DMS53 (cell line): Measurements from ENCODE around the gene ECEL1.

Experiments
- DNase-seq: peaks from one replicate; lab custom pipeline; 2025; lab: John Stamatoyannopoulos, UW

ECEL1 gene

GRCh38 chr2:232483923-232484627, 3.6 kb downstream of the ECEL1 start:
- no peak for DNase-seq

GRCh38 chr2:232483311-232483922, 4.2 kb downstream of the ECEL1 start:
- DNase-seq, result no peak

GRCh38 chr2:232482301-232483238, 5.1 kb downstream of the ECEL1 start:
- no peak for DNase-seq

- DNase-seq, result no peak
Observed at GRCh38 chr2:232481322-232482140, 6.1 kb downstream of the ECEL1 start.

- peak; percentile 15 for DNase-seq
Observed at GRCh38 chr2:232480201-232481190, 7.1 kb downstream of the ECEL1 start.

GRCh38 chr2:232479341-232480200, 8.1 kb downstream of the ECEL1 start:
- no peak for DNase-seq

- DNase-seq, result no peak
Observed at GRCh38 chr2:232478571-232479340, 8.9 kb downstream of the ECEL1 start.

GRCh38 chr2:232477751-232478510, 9.7 kb downstream of the ECEL1 start:
- no peak for DNase-seq

GRCh38 chr2:232476791-232477190, 10.8 kb downstream of the ECEL1 start:
- DNase-seq, result no peak

- DNase-seq, result no peak
Observed at GRCh38 chr2:232476045-232476444, 11.6 kb downstream of the ECEL1 start.

- peak; percentile 9 for DNase-seq
Observed at GRCh38 chr2:232473467-232473890, 14.2 kb downstream of the ECEL1 start.

GRCh38 chr2:232466221-232466620, 21.4 kb downstream of the ECEL1 start:
- no peak for DNase-seq

GRCh38 chr2:232465061-232465460, 22.6 kb downstream of the ECEL1 start:
- no peak for DNase-seq

- DNase-seq, result no peak
Observed at GRCh38 chr2:232464544-232464885, 23.1 kb downstream of the ECEL1 start.

- DNase-seq, result peak; percentile 7
Observed at GRCh38 chr2:232463701-232464543, 23.7 kb downstream of the ECEL1 start.

GRCh38 chr2:232460171-232460570, 27.5 kb downstream of the ECEL1 start:
- no peak for DNase-seq

GRCh38 chr2:232459419-232460035, 28.1 kb downstream of the ECEL1 start:
- DNase-seq, result no peak
